GM12878 (cell line): ENCODE results near the gene ADAMTS17. TPM values are rescaled to one million over a fixed set of nuclear protein-coding genes. Genes with fewer than 3 reads are reported as not detected.

Source experiments
- ATAC-seq: fragments of 200-7000 bp; cut with Tn5 transposase; 3 replicates; pipeline ENCODE4 v1.9.1; 2020; ENCODE audit warnings: mild to moderate bottlenecking, moderate library complexity
- BruUV-seq: library from RNA; stranded (reverse); fragments of 400-500 nt; replicated peaks from 2 replicates; lab custom pipeline; 2021; lab: Mats Ljungman, UMichigan
- CTCF ChIA-PET: fragments of 300-600 bp; sonication (Branson Sonifier 250); formaldehyde crosslinking; extraction: SDS; loops from one replicate; lab custom pipeline; 2021; ENCODE audit warnings: inconsistent platforms; lab: Yijun Ruan, JAX
- POLR2A ChIA-PET: fragments of 350-600 bp; formaldehyde crosslinking; extraction: SDS; loops from one replicate; lab custom pipeline; 2021; ENCODE audit warnings: inconsistent platforms; lab: Charles Lee
- RAD21 ChIA-PET: fragments of 300-600 bp; sonication (Branson Sonifier 250); formaldehyde crosslinking; loops from one replicate; lab custom pipeline; 2023; ENCODE audit warnings: antibody characterized with exemption; ENCODE audit not compliant: unreplicated experiment; lab: Charles Lee
- SMC1A ChIA-PET: fragments of 300-600 bp; sonication (Branson Sonifier 250); formaldehyde crosslinking; loops from one replicate; lab custom pipeline; 2023; ENCODE audit not compliant: unreplicated experiment, uncharacterized antibody; lab: Charles Lee
- DNase-seq: peaks from one replicate; pipeline ENCODE4 v3.0.0-alpha.2; 2011; ENCODE audit warnings: low read depth, low spot score
- FAIRE-seq: peaks from 3 replicates; lab custom pipeline; 2011; peaks lifted over from hg19 to GRCh38; lab: Jason Lieb, UNC
- H2AFZ ChIP-seq: 2 replicates; pipeline ENCODE4 v1.6.0; 2011; ENCODE audit warnings: low read depth, low read length, control low read depth; ENCODE audit not compliant: control insufficient read depth
- H3K27ac ChIP-seq: 2 replicates; pipeline ENCODE4 v1.5.1; 2011; ENCODE audit warnings: control low read depth; ENCODE audit not compliant: control insufficient read depth, insufficient read depth
- H3K27me3 ChIP-seq, 2 experiments: replicated peaks in 1 of 2; 2 replicates each; pipeline versions ENCODE4 v1.6.0 to v1.6.1; 2011; ENCODE audit warnings: low read length in 1 of 2; ENCODE audit not compliant: control insufficient read depth in 2 of 2, insufficient read depth in 2 of 2
- H3K36me3 ChIP-seq, 2 experiments: 2 replicates each; pipeline ENCODE4 v1.5.1; 2011; ENCODE audit warnings: low read length in 1 of 2; ENCODE audit not compliant: control insufficient read depth in 2 of 2, insufficient read depth in 2 of 2
- H3K4me1 ChIP-seq: 2 replicates; pipeline ENCODE4 v1.6.1; 2011; ENCODE audit warnings: mild to moderate bottlenecking, low read length, moderate library complexity, mixed read lengths; ENCODE audit not compliant: control insufficient read depth, insufficient read depth
- H3K4me2 ChIP-seq: 2 replicates; pipeline ENCODE4 v1.6.0; 2011; ENCODE audit warnings: control low read depth; ENCODE audit not compliant: control insufficient read depth, insufficient read depth
- H3K4me3 ChIP-seq: fragments of 200-600 bp; sonication (generic); 2 replicates; pipeline ENCODE4 v1.5.1; 2016
- H3K79me2 ChIP-seq: 2 replicates; pipeline ENCODE4 v1.6.0; 2011; ENCODE audit warnings: low read length; ENCODE audit not compliant: control insufficient read depth, insufficient read depth
- H3K9ac ChIP-seq: 2 replicates; pipeline ENCODE4 v1.8.0; 2011; ENCODE audit warnings: low read length, control low read depth, mixed read lengths; ENCODE audit not compliant: control insufficient read depth, insufficient read depth
- H3K9me3 ChIP-seq: replicated peaks from 3 replicates; pipeline ENCODE4 v1.5.1; 2011; ENCODE audit warnings: mild to moderate bottlenecking, low read length; ENCODE audit not compliant: control insufficient read depth, insufficient read depth
- H4K20me1 ChIP-seq: 2 replicates; pipeline ENCODE4 v1.6.0; 2011; ENCODE audit not compliant: control insufficient read depth, insufficient read depth
- CEBPB ChIP-seq, 2 experiments: fragments of 150-350 bp in 1 of 2; IDR thresholded peaks; 2 replicates each; pipeline ENCODE4 v1.6.1; 2012 to 2014; ENCODE audit warnings: low read depth in 2 of 2, low read length in 2 of 2, borderline replicate concordance in 1 of 2, inconsistent platforms in 1 of 2
- CUX1 ChIP-seq: IDR thresholded peaks from 2 replicates; pipeline ENCODE4 v1.6.1; 2012; ENCODE audit warnings: improper control_type of control experiment, low read depth, low read length; ENCODE audit not compliant: insufficient replicate concordance
- ESRRA ChIP-seq: IDR thresholded peaks from 2 replicates; pipeline ENCODE4 v1.6.1; 2012; ENCODE audit warnings: mild to moderate bottlenecking, low read length, improper control_type of control experiment
- ETV6 ChIP-seq, 2 experiments: fragments of 450-650 bp in 1 of 2; IDR thresholded peaks in 1 of 2; conservative IDR thresholded peaks in 1 of 2; 2 replicates each; pipeline ENCODE4 v1.6.1; 2014; ENCODE audit warnings: antibody characterized with exemption in 1 of 2, borderline replicate concordance in 1 of 2, low read depth in 1 of 2, mild to moderate bottlenecking in 1 of 2, moderate library complexity in 1 of 2
- IRF5 ChIP-seq: fragments of 450-650 bp; IDR thresholded peaks from 2 replicates; pipeline ENCODE4 v1.6.1; 2017; ENCODE audit warnings: borderline replicate concordance
- NFIC ChIP-seq: IDR thresholded peaks from 2 replicates; pipeline ENCODE4 v1.6.1; 2012; ENCODE audit warnings: low read depth, mild to moderate bottlenecking, inconsistent platforms, low read length, moderate library complexity
- PML ChIP-seq: IDR thresholded peaks from 2 replicates; pipeline ENCODE4 v1.6.1; 2012; ENCODE audit warnings: low read length, inconsistent platforms
- RELB ChIP-seq: fragments of 450-650 bp; IDR thresholded peaks from 2 replicates; pipeline ENCODE4 v1.6.1; 2017; ENCODE audit warnings: low read depth, mild to moderate bottlenecking, moderate library complexity
- RFX5 ChIP-seq: IDR thresholded peaks from 2 replicates; pipeline ENCODE4 v1.6.1; 2011; ENCODE audit warnings: low read depth, low read length, improper control_type of control experiment
- SRF ChIP-seq, 2 experiments: IDR thresholded peaks; 2 replicates each; pipeline ENCODE4 v1.6.1; 2011; ENCODE audit warnings: low read depth in 2 of 2, low read length in 2 of 2, mild to moderate bottlenecking in 1 of 2, moderate library complexity in 1 of 2
- WRNIP1 ChIP-seq: IDR thresholded peaks from 2 replicates; pipeline ENCODE4 v1.6.1; 2011; ENCODE audit warnings: low read depth, low read length, improper control_type of control experiment, borderline replicate concordance
- WGBS: methylation state at CpG from one replicate; pipeline ENCODE4 v1.1.6; 2016; ENCODE audit warnings: low lambda C conversion rate; ENCODE audit not compliant: insufficient replicate concordance, insufficient coverage; ENCODE audit errors: missing lambda C conversion rate; 5-methylcytosine and 5-hydroxymethylcytosine counted together
- in situ Hi-C: fragments of 300-500 bp; cut with MboI; formaldehyde crosslinking; loops from 9 replicates; pipeline ENCODE4 v1.14.3; 2018; ENCODE audit warnings: mixed read lengths
- intact Hi-C: fragments of 100-400 bp; cut with micrococcal nuclease; formaldehyde crosslinking; loops from one replicate; pipeline ENCODE4 v1.14.2; 2022; ENCODE audit not compliant: unreplicated experiment
- polyA plus RNA-seq, 11 experiments: library from polyadenylated mRNA; depleted of rRNA in 4 of 11; unstranded in 6 of 11; stranded (reverse) in 5 of 11; fragments of >200 nt; fragmentation: Nextera tagmentation in 4 of 11; fragmentation: Illumina TruSeq in 1 of 11; extraction: Ambion mirVana in 4 of 11; extraction: Trizol in 1 of 11; gene quantifications; 1 replicate in 1 of 11; 2 replicates in 10 of 11; pipeline versions ENCODE4 v1.2.1 to v1.2.3, GENCODE V29; 2011 to 2016; ENCODE audit warnings: inconsistent platforms in 2 of 11, missing spikeins in 2 of 11, low read depth in 1 of 11
- total RNA-seq, 4 experiments: library from RNA; depleted of rRNA in 3 of 4; stranded (reverse); fragments of >200 nt in 3 of 4; fragmentation: Illumina TruSeq in 1 of 4; extraction: Trizol in 1 of 4; gene quantifications; 2 replicates each; pipeline versions ENCODE4 v1.2.1 to v1.2.3, GENCODE V29; 2013 to 2021

The ADAMTS17 gene
- total and polyA plus RNA-seq, 10 of the 15 experiments (the other 5 are each of a cell fraction or from before 2014, with no cell fraction given) = 0.04 to 0.50 (median 0.10) TPM; not detected in 4

GRCh38 chr15:100124361-100124760 lies 217.4 kb downstream of the ADAMTS17 start:
- no peak overlapping the region for H3K9ac ChIP-seq
- H2AFZ ChIP-seq = no peak overlapping the region
- H3K36me3 ChIP-seq = no peaks in the 10 kb centered on the region
- TF ChIP-seq CUX1 = no peak
- no peak for TF ChIP-seq ESRRA
- TF ChIP-seq SRF (IDR thresholded peaks at IDR 0.05; ENCODE audit: low read depth in 2 of 2, low read length in 2 of 2) = no peak
- no peak for TF ChIP-seq RFX5
- no peak for TF ChIP-seq CEBPB (IDR thresholded peaks at IDR 0.05; ENCODE audit: borderline replicate concordance in 1 of 2, low read depth in 2 of 2, low read length in 2 of 2)
- no peak for TF ChIP-seq ETV6 (conservative IDR thresholded peaks at IDR 0.05 in 1 of 2, IDR thresholded peaks at IDR 0.05 in 1 of 2; ENCODE audit: borderline replicate concordance in 1 of 2, low read depth in 1 of 2)
- TF ChIP-seq PML = no peak
- no peak for TF ChIP-seq NFIC
- TF ChIP-seq IRF5 = no peak
- TF ChIP-seq RELB = no peak
- no peak for TF ChIP-seq WRNIP1
- no peak overlapping the region for H3K27ac ChIP-seq
- SMC1A ChIA-PET = no interaction called here
- H3K4me2 ChIP-seq = no peak overlapping the region
- H3K27me3 ChIP-seq = no peaks in the 10 kb centered on the region
- POLR2A ChIA-PET = no interaction called here
- BruUV-seq = no TSS peak
- H3K4me1 ChIP-seq = no peaks in the 10 kb centered on the region
- intact Hi-C loops = no loop called here
- no peak overlapping the region for H3K4me3 ChIP-seq
- DNase-seq (no peak), ATAC-seq (no peak), FAIRE-seq (no peak)
- no peaks in the 10 kb centered on the region; the same call in 2 of the 3 replicates for H3K9me3 ChIP-seq
- CTCF ChIA-PET = no interaction called here
- WGBS = 38% methylated on average over 14 of the region's 14 CpGs
- no peaks in the 10 kb centered on the region for H3K79me2 ChIP-seq
- RAD21 ChIA-PET = no interaction called here
- in situ Hi-C loops = no loop called here
- H4K20me1 ChIP-seq = no peaks in the 10 kb centered on the region
